K562 (cell line): Measurements from ENCODE around the gene RABL6. TPM values are rescaled to one million over a fixed set of nuclear protein-coding genes. Genes with fewer than 3 reads are reported as not detected.

ENCODE experiments used
- BCL6 ChIP-seq: fragments of 250-450 bp; sonication (Bioruptor Pico); IDR thresholded peaks from 2 replicates; pipeline ENCODE4 v1.4.0; 2020
- BMI1 ChIP-seq: fragments of 150-350 bp; IDR thresholded peaks from 2 replicates; pipeline ENCODE4 v1.6.1; 2014; ENCODE audit warnings: low read length
- CTBP1 ChIP-seq: fragments of 450-650 bp; IDR thresholded peaks from 2 replicates; pipeline ENCODE4 v1.6.1; 2016; ENCODE audit warnings: borderline replicate concordance
- EHMT2 ChIP-seq: fragments of 450-650 bp; IDR thresholded peaks from 2 replicates; pipeline ENCODE4 v1.6.1; 2018; ENCODE audit warnings: antibody characterized with exemption
- FIP1L1 ChIP-seq: fragments of 200-400 bp; formaldehyde crosslinking; IDR thresholded peaks from 2 replicates; pipeline ENCODE4 v1.6.1; 2018; ENCODE audit warnings: mild to moderate bottlenecking, low read depth, low read length; ENCODE audit not compliant: poor library complexity, severe bottlenecking
- HMBOX1 ChIP-seq: sonication (generic); IDR thresholded peaks from 2 replicates; pipeline ENCODE4 v1.6.1; 2016
- MBD1 ChIP-seq: fragments of 250-450 bp; sonication (Bioruptor Pico); IDR thresholded peaks from 2 replicates; pipeline ENCODE4 v1.8.0; 2022; ENCODE audit warnings: inconsistent platforms
- MLLT1 ChIP-seq, 2 experiments: fragments of 450-650 bp; IDR thresholded peaks; 2 replicates each; pipeline ENCODE4 v1.6.1; 2016
- NBN ChIP-seq: fragments of 450-650 bp; IDR thresholded peaks from 2 replicates; pipeline ENCODE4 v1.6.1; 2016; ENCODE audit warnings: low read depth, mild to moderate bottlenecking
- RBFOX2 ChIP-seq: fragments of 200-400 bp; formaldehyde crosslinking; IDR thresholded peaks from 2 replicates; pipeline ENCODE4 v1.6.1; 2017; ENCODE audit warnings: low read depth, mild to moderate bottlenecking, low read length, moderate library complexity
- RUNX1 ChIP-seq: sonication (generic); IDR thresholded peaks from 2 replicates; pipeline ENCODE4 v1.6.1; 2016; ENCODE audit warnings: antibody characterized with exemption, low read depth
- YY1 ChIP-seq, 3 experiments: IDR thresholded peaks; 2 replicates each; pipeline ENCODE4 v1.6.1; 2011; ENCODE audit warnings: low read length in 2 of 3, mild to moderate bottlenecking in 2 of 3, moderate library complexity in 2 of 3, borderline replicate concordance in 1 of 3, control low read depth in 1 of 3, low read depth in 1 of 3; ENCODE audit not compliant: insufficient read depth in 3 of 3, insufficient replicate concordance in 2 of 3, control insufficient read depth in 1 of 3, insufficient read length in 1 of 3; ENCODE audit errors: extremely low read depth in 1 of 3
- ZBTB33 ChIP-seq: sonication (generic); formaldehyde crosslinking; IDR thresholded peaks from 2 replicates; pipeline ENCODE4 v1.8.1; 2023; ENCODE audit warnings: mild to moderate bottlenecking, missing genetic modification reagents
- ZBTB49 ChIP-seq: sonication (generic); formaldehyde crosslinking; IDR thresholded peaks from 2 replicates; pipeline ENCODE4 v1.8.0; 2022; ENCODE audit warnings: missing genetic modification reagents, mild to moderate bottlenecking, borderline replicate concordance
- ZEB2 ChIP-seq: fragments of 450-650 bp; IDR thresholded peaks from 2 replicates; pipeline ENCODE4 v1.6.1; 2016
- ZNF551 ChIP-seq: fragments of 250-450 bp; sonication (Bioruptor Pico); IDR thresholded peaks from 2 replicates; pipeline ENCODE4 v1.5.0; 2021; ENCODE audit warnings: mild to moderate bottlenecking, moderate library complexity
- ZNF584 ChIP-seq: fragments of 200-800 bp; sonication (Bioruptor generic); IDR thresholded peaks from 2 replicates; pipeline ENCODE4 v1.6.1; 2016; ENCODE audit warnings: low read depth, mild to moderate bottlenecking, missing genetic modification characterization, missing compliant biosample characterization
- ZNF695 ChIP-seq: fragments of 450-650 bp; formaldehyde crosslinking; IDR thresholded peaks from 2 replicates; pipeline ENCODE4 v1.4.0; 2020; ENCODE audit warnings: mild to moderate bottlenecking, moderate library complexity
- ZSCAN32 ChIP-seq: fragments of 450-650 bp; formaldehyde crosslinking; IDR thresholded peaks from 2 replicates; pipeline ENCODE4 v1.4.0; 2020; ENCODE audit warnings: mild to moderate bottlenecking, moderate library complexity
- polyA plus RNA-seq, 8 experiments: library from polyadenylated mRNA; depleted of rRNA in 4 of 8; stranded (reverse) in 5 of 8; unstranded in 3 of 8; fragments of >200 nt; fragmentation: Nextera tagmentation in 2 of 8; fragmentation: Illumina TruSeq in 1 of 8; extraction: Ambion mirVana in 2 of 8; extraction: Trizol in 1 of 8; gene quantifications; 2 replicates each; pipeline versions ENCODE4 v1.2.1 to v1.2.3, GENCODE V29; 2011 to 2014; ENCODE audit warnings: inconsistent platforms in 1 of 8, missing spikeins in 1 of 8
- total RNA-seq, 7 experiments: library from RNA; depleted of rRNA in 6 of 7; stranded (reverse); fragments of >200 nt in 6 of 7; fragmentation: Illumina TruSeq in 2 of 7; extraction: Trizol in 2 of 7; gene quantifications; 2 replicates each; pipeline versions ENCODE4 v1.2.1 to v1.2.3, GENCODE V29; 2011 to 2021; ENCODE audit warnings: low replicate concordance in 1 of 7

Gene RABL6
- total and polyA plus RNA-seq, 9 of the 15 experiments (the other 6 are each of a cell fraction or from before 2014, with no cell fraction given): 5.6 to 181 (median 84.5) TPM

- TF ChIP-seq BMI1: no peak
- no peak for TF ChIP-seq ZSCAN32 (CRISPR knock-in tag)
- no peak for TF ChIP-seq ZNF695
- TF ChIP-seq RBFOX2: 0 out of 2 replicates have a peak, but pooled peaks have one; percentile 52
- peak in 2 of 3 experiments; percentile 62 to 85 for TF ChIP-seq YY1 (IDR thresholded peaks at IDR 0.05; ENCODE audit: borderline replicate concordance in 1 of 3, control insufficient read depth in 1 of 3, extremely low read depth in 1 of 3, insufficient read depth in 3 of 3, insufficient read length in 1 of 3, insufficient replicate concordance in 2 of 3, low read depth in 1 of 3, low read length in 2 of 3)
- TF ChIP-seq ZNF551 (CRISPR knock-in tag): no peak
- no peak for TF ChIP-seq BCL6
- TF ChIP-seq NBN: no peak
- no peak for TF ChIP-seq ZBTB49 (CRISPR knock-in tag)
- TF ChIP-seq RUNX1: no peak
- TF ChIP-seq ZNF584 (CRISPR knock-in tag): no peak
- TF ChIP-seq ZEB2: no peak
- TF ChIP-seq HMBOX1: no peak
- no peak for TF ChIP-seq EHMT2
- peak in 1 of 2 experiments; percentile 98; a peak in 2 of 4 replicates for TF ChIP-seq MLLT1 (IDR thresholded peaks at IDR 0.05)
- no peak for TF ChIP-seq MBD1 (CRISPR knock-in tag)
- TF ChIP-seq CTBP1: no peak
- peak; percentile 50; the same call in 1 of the 2 replicates for TF ChIP-seq ZBTB33 (CRISPR knock-in tag)
- TF ChIP-seq FIP1L1: no peak
Measured at GRCh38 chr9:136882109-136882946, 74.6 kb downstream of the RABL6 start (continued).
